Tibial nerve (tissue), 4 donors: ENCODE measurements around the gene PUS7. TPM values are rescaled to one million over a fixed set of nuclear protein-coding genes. Genes with fewer than 3 reads are reported as not detected.
A peak's percentile ranks its signal among the peaks of the same experiment; 100 is the strongest.
"Not testable (repeated sequence)": the region's sequence is repeated elsewhere in the genome, so short reads cannot be mapped to it uniquely, and the experiment has no call there.

Source experiments
- DNase-seq, 2 donors: peaks; one replicate each; pipeline ENCODE4 v3.0.0-alpha.2; 2019; ENCODE audit warnings: low spot score in 2 of 2
- H3K27ac ChIP-seq, 4 donors: fragments of 200-600 bp; sonication (generic) in 3 of 4; one replicate each; pipeline ENCODE4 v1.5.1; 2017 to 2019; ENCODE audit warnings: mild to moderate bottlenecking in 1 of 4
- H3K27me3 ChIP-seq, 2 donors: fragments of 200-600 bp; sonication (generic) in 1 of 2; one replicate each; pipeline versions ENCODE4 v1.5.1 to v1.6.0; 2017 to 2019
- H3K36me3 ChIP-seq, 3 donors: fragments of 200-600 bp; sonication (generic); one replicate each; pipeline ENCODE4 v1.5.1; 2018 to 2019
- H3K4me1 ChIP-seq, 4 donors: fragments of 200-600 bp; sonication (generic) in 3 of 4; one replicate each; pipeline ENCODE4 v1.5.1; 2017 to 2019
- H3K4me3 ChIP-seq, 4 donors: fragments of 200-600 bp; sonication (generic) in 3 of 4; one replicate each; pipeline ENCODE4 v1.5.1; 2017 to 2019; ENCODE audit warnings: mild to moderate bottlenecking in 1 of 4, moderate library complexity in 1 of 4
- H3K9me3 ChIP-seq, 4 donors: fragments of 200-600 bp; sonication (generic) in 3 of 4; one replicate each; pipeline ENCODE4 v1.5.1; 2017 to 2019
- CTCF ChIP-seq, 5 experiments: fragments of 200-600 bp in 3 of 5; fragments of 450-650 bp in 2 of 5; sonication (generic) in 3 of 5; IDR thresholded peaks; one replicate each; pipeline ENCODE4 v1.5.1; 2016 to 2019; ENCODE audit warnings: antibody characterized with exemption in 5 of 5, mild to moderate bottlenecking in 3 of 5, moderate library complexity in 2 of 5
- EP300 ChIP-seq, 2 donors: sonication (generic); formaldehyde crosslinking; IDR thresholded peaks; one replicate each; pipeline ENCODE4 v1.6.1; 2017; ENCODE audit warnings: antibody characterized with exemption in 2 of 2, mild to moderate bottlenecking in 1 of 2
- POLR2A ChIP-seq, 2 donors: fragments of 450-650 bp; IDR thresholded peaks; one replicate each; pipeline ENCODE4 v1.6.1; 2017; ENCODE audit warnings: antibody characterized with exemption in 2 of 2, mild to moderate bottlenecking in 2 of 2, moderate library complexity in 2 of 2
- WGBS, 2 donors: methylation state at CpG; one replicate each; pipeline ENCODE4 v1.1.5; 2018; 5-methylcytosine and 5-hydroxymethylcytosine counted together
- total RNA-seq, 4 donors: library from RNA; depleted of rRNA; stranded (reverse); fragments of >200 nt; gene quantifications; one replicate each; pipeline ENCODE4 v1.1.0, GENCODE V29; 2016

The PUS7 gene
- total RNA-seq, 4 donors from 2014 or later: 7.9 to 15.9 (median 15.4) TPM

GRCh38 chr7:105454921-105455320, 67.2 kb downstream of the PUS7 start:
- no peak for DNase-seq

GRCh38 chr7:105454095-105454747, 67.8 kb downstream of the PUS7 start:
- peaks cover 0 to 10% (median 0%) of the 10 kb centered on the region in 4 donors for H3K4me1 ChIP-seq
- no peaks in the 10 kb centered on the region for H3K9me3 ChIP-seq
- peaks cover 0 to 26% (median 0%) of the 10 kb centered on the region in 3 donors for H3K36me3 ChIP-seq
- no peak for DNase-seq
- H3K27ac ChIP-seq: no peak overlapping the region
- TF ChIP-seq EP300 (IDR thresholded peaks at IDR 0.05) (no peak), CTCF (IDR thresholded peaks at IDR 0.05) (no peak), POLR2A (IDR thresholded peaks at IDR 0.05) (no peak)
- no peaks in the 10 kb centered on the region for H3K27me3 ChIP-seq
- 45 to 46% methylated on average over 3 of the region's 3 CpGs for WGBS, 2 donors
- no peak overlapping the region for H3K4me3 ChIP-seq

More at GRCh38 chr7:105454921-105455320, 67.2 kb downstream of the PUS7 start:
- H3K36me3 ChIP-seq: peaks cover 0 to 33% (median 0%) of the 10 kb centered on the region in 3 donors
- H3K9me3 ChIP-seq: no peaks in the 10 kb centered on the region
- no peak overlapping the region for H3K27ac ChIP-seq
- H3K4me1 ChIP-seq: peaks cover 0 to 10% (median 0%) of the 10 kb centered on the region in 4 donors
- H3K4me3 ChIP-seq: no peak overlapping the region
- 50 to 55% methylated on average over 2 of the region's 2 CpGs for WGBS, 2 donors
- H3K27me3 ChIP-seq: no peaks in the 10 kb centered on the region
- TF ChIP-seq POLR2A (IDR thresholded peaks at IDR 0.05) (no peak), EP300 (IDR thresholded peaks at IDR 0.05) (no peak), CTCF (IDR thresholded peaks at IDR 0.05) (no peak)

GRCh38 chr7:105452085-105452484, 70.0 kb downstream of the PUS7 start:
- DNase-seq: no peak
- 55% methylated on average over 2 of the region's 2 CpGs for WGBS, 2 donors
- no peaks in the 10 kb centered on the region for H3K9me3 ChIP-seq
- TF ChIP-seq POLR2A (IDR thresholded peaks at IDR 0.05): no peak
- peaks cover 0 to 10% (median 4%) of the 10 kb centered on the region in 4 donors for H3K4me1 ChIP-seq
- H3K36me3 ChIP-seq: peaks cover 0 to 6% (median 0%) of the 10 kb centered on the region in 3 donors
- no peaks in the 10 kb centered on the region for H3K27me3 ChIP-seq
- no peak overlapping the region for H3K4me3 ChIP-seq
- no peak overlapping the region for H3K27ac ChIP-seq

- H3K9me3 ChIP-seq, H3K27ac ChIP-seq, H3K27me3 ChIP-seq, H3K4me1 ChIP-seq, H3K4me3 ChIP-seq, DNase-seq, H3K36me3 ChIP-seq: not testable (repeated sequence)
- 78 to 84% methylated on average over 5 of the region's 5 CpGs for WGBS, 2 donors
Measured at GRCh38 chr7:105450870-105451269, 71.2 kb downstream of the PUS7 start.

GRCh38 chr7:105450177-105450861, 71.8 kb downstream of the PUS7 start:
- Histone ChIP-seq H3K4me3 (no peak overlapping the region), H3K27ac (no peak overlapping the region), H3K9me3 (no peaks in the 10 kb centered on the region), H3K36me3 (no peaks in the 10 kb centered on the region), H3K27me3 (no peaks in the 10 kb centered on the region), H3K4me1 (peaks cover 0 to 10% (median 4%) of the 10 kb centered on the region in 4 donors)
- TF ChIP-seq POLR2A (IDR thresholded peaks at IDR 0.05) (no peak), CTCF (IDR thresholded peaks at IDR 0.05) (no peak), EP300 (IDR thresholded peaks at IDR 0.05) (no peak)
- no peak for DNase-seq
- WGBS, 2 donors: 90 to 95% methylated on average over 8 of the region's 8 CpGs

GRCh38 chr7:105448181-105448580, 73.9 kb downstream of the PUS7 start:
- DNase-seq: no peak
- WGBS, 2 donors: 85% methylated on average over 8 of the region's 8 CpGs
- Histone ChIP-seq H3K27me3 (no peaks in the 10 kb centered on the region), H3K4me3 (no peak overlapping the region), H3K36me3 (no peaks in the 10 kb centered on the region), H3K27ac (peak overlapping the region in 1 of 4 donors; percentile 40), H3K4me1 (peaks cover 0 to 8% (median 0%) of the 10 kb centered on the region in 4 donors), H3K9me3 (no peaks in the 10 kb centered on the region)
- TF ChIP-seq EP300 (IDR thresholded peaks at IDR 0.05) (no peak), CTCF (IDR thresholded peaks at IDR 0.05) (no peak), POLR2A (IDR thresholded peaks at IDR 0.05) (no peak)
